ENCODE data around the gene CT45A2.
"Not testable (repeated sequence)": the region's sequence is repeated elsewhere in the genome, so short reads cannot be mapped to it uniquely, and the experiment has no call there.

- TF ChIP-seq POLR2AphosphoS5 (IDR thresholded peaks at IDR 0.05; ENCODE audit: low read depth, low read length); CTCF (IDR thresholded peaks at IDR 0.05); SIN3A (IDR thresholded peaks at IDR 0.05; ENCODE audit: borderline replicate concordance, insufficient read depth, low read depth, low read length): not testable (repeated sequence)
Measured at GRCh38 chrX:135802687-135803086, 17.1 kb downstream of the CT45A2 start, which contains the start of gene CT45A6.

Measured in Panc1 (cell line).